Astrocyte of the cerebellum (primary cell): ENCODE measurements around the gene MBOAT7.

Experiments
- DNase-seq: peaks from one replicate; pipeline ENCODE4 v3.0.0-alpha.2; 2011; ENCODE audit warnings: low read depth
- H3K4me3 ChIP-seq: 2 replicates; pipeline ENCODE4 v1.5.1; 2011; ENCODE audit warnings: mild to moderate bottlenecking, low read depth, low read length, moderate library complexity
- CTCF ChIP-seq: IDR thresholded peaks from 2 replicates; pipeline ENCODE4 v1.5.1; 2012; ENCODE audit warnings: low read length, low read depth, moderate library complexity, mild to moderate bottlenecking; ENCODE audit errors: missing control alignments
- in situ Hi-C: cut with HindIII; loops from 2 replicates; pipeline ENCODE4 v1.10.0; 2017; ENCODE audit warnings: low sequenced_read_pairs

Gene MBOAT7

GRCh38 chr19:54127688-54128440 is 61.5 kb downstream of the MBOAT7 start:
- in situ Hi-C loops = no loop called here
- no peak overlapping the region for H3K4me3 ChIP-seq
- no peak for DNase-seq
- no peak for TF ChIP-seq CTCF

GRCh38 chr19:54125713-54126112 is 63.7 kb downstream of the MBOAT7 start:
- in situ Hi-C loops = no loop called here
- no peak overlapping the region for H3K4me3 ChIP-seq
- TF ChIP-seq CTCF = no peak
- no peak for DNase-seq

DNA sequence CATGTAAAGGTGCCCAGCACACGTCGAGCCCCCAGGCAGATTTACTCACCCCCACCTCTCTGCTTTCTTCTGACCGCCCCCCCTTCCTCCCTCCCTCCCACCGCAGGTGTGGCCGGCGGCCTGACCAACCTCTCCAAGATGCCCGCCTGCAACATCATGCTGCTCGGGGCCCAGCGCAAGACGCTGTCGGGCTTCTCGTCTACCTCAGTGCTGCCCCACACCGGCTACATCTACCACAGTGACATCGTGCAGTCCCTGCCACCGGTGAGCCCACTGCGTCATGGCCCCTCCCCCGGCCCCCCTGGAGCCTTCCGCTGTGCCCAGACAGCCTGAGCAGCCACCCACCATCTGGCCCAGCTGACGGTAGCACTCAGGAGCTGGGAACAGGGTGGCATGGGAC is 65.0 kb downstream of the MBOAT7 start:
- no peak overlapping the region for H3K4me3 ChIP-seq
- in situ Hi-C loops = no loop called here
- DNase-seq = no peak
- no peak for TF ChIP-seq CTCF

- TF ChIP-seq CTCF = no peak
- in situ Hi-C loops = no loop called here
- DNase-seq = no peak
Observed at GRCh38 chr19:54123682-54124081, 65.7 kb downstream of the MBOAT7 start.

More at GRCh38 chr19:54123682-54124081, 65.7 kb downstream of the MBOAT7 start:
- H3K4me3 ChIP-seq = no peak overlapping the region
